Measurements from ENCODE around the gene CACNA2D4.

- TF ChIP-seq, protein P1, sequence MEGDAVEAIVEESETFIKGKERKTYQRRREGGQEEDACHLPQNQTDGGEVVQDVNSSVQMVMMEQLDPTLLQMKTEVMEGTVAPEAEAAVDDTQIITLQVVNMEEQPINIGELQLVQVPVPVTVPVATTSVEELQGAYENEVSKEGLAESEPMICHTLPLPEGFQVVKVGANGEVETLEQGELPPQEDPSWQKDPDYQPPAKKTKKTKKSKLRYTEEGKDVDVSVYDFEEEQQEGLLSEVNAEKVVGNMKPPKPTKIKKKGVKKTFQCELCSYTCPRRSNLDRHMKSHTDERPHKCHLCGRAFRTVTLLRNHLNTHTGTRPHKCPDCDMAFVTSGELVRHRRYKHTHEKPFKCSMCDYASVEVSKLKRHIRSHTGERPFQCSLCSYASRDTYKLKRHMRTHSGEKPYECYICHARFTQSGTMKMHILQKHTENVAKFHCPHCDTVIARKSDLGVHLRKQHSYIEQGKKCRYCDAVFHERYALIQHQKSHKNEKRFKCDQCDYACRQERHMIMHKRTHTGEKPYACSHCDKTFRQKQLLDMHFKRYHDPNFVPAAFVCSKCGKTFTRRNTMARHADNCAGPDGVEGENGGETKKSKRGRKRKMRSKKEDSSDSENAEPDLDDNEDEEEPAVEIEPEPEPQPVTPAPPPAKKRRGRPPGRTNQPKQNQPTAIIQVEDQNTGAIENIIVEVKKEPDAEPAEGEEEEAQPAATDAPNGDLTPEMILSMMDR (IDR thresholded peaks at IDR 0.05): no peak
- no peak for TF ChIP-seq EP300 (IDR thresholded peaks at IDR 0.05)
Measured at GRCh38 chr12:1815108-1815507, 103.3 kb downstream of the CACNA2D4 start.
